Measurements from ENCODE around the gene CTSZ.

The CTSZ gene

GRCh38 chr20:59031564-59032022 is 24.5 kb upstream of the CTSZ start:
- DNase-seq (ENCODE audit: low spot score): no peak

GRCh38 chr20:59030911-59031563 is 24.0 kb upstream of the CTSZ start:
- no peak for DNase-seq (ENCODE audit: low spot score)

- no peak for DNase-seq (ENCODE audit: low spot score)
Measured at GRCh38 chr20:59028812-59029211, 21.8 kb upstream of the CTSZ start.

GRCh38 chr20:59027741-59028320 is 20.8 kb upstream of the CTSZ start:
- no peak for DNase-seq (ENCODE audit: low spot score)

- no peak for DNase-seq (ENCODE audit: low spot score)
Measured at GRCh38 chr20:59026904-59027740, 20.1 kb upstream of the CTSZ start.

- no peak for DNase-seq (ENCODE audit: low spot score)
Measured at GRCh38 chr20:59025511-59025910, 18.5 kb upstream of the CTSZ start.

GRCh38 chr20:59025086-59025485 is 18.0 kb upstream of the CTSZ start:
- DNase-seq (ENCODE audit: low spot score): no peak

- DNase-seq (ENCODE audit: low spot score): no peak
Measured at GRCh38 chr20:59024111-59024530, 17.1 kb upstream of the CTSZ start.

GRCh38 chr20:59023616-59024015 is 16.6 kb upstream of the CTSZ start:
- no peak for DNase-seq (ENCODE audit: low spot score)

- no peak for DNase-seq (ENCODE audit: low spot score)
Measured at GRCh38 chr20:59022754-59023153, 15.7 kb upstream of the CTSZ start.

- no peak for DNase-seq (ENCODE audit: low spot score)
Measured at GRCh38 chr20:59020938-59021551, 14.0 kb upstream of the CTSZ start.

GRCh38 chr20:59019217-59019616 is 12.2 kb upstream of the CTSZ start, which contains the start of gene TUBB1:
TSS of gene TUBB1 (plus strand) at chr20:59019429. CDS start at chr20:59019523, 94 bp downstream.
- DNase-seq (ENCODE audit: low spot score): no peak

- no peak for DNase-seq (ENCODE audit: low spot score)
Measured at GRCh38 chr20:59018817-59019216, 11.8 kb upstream of the CTSZ start.

GRCh38 chr20:59017493-59018231 is 10.6 kb upstream of the CTSZ start:
- DNase-seq (ENCODE audit: low spot score): no peak

- DNase-seq (ENCODE audit: low spot score): no peak
Measured at GRCh38 chr20:59016795-59017492, 9.9 kb upstream of the CTSZ start.

- no peak for DNase-seq (ENCODE audit: low spot score)
Measured at GRCh38 chr20:59015812-59016711, 9.0 kb upstream of the CTSZ start.

GRCh38 chr20:59015411-59015810 is 8.4 kb upstream of the CTSZ start:
- DNase-seq (ENCODE audit: low spot score): no peak

- no peak for DNase-seq (ENCODE audit: low spot score)
Measured at GRCh38 chr20:59014680-59015389, 7.8 kb upstream of the CTSZ start.

GRCh38 chr20:59013959-59014608 is 7.0 kb upstream of the CTSZ start:
- DNase-seq (ENCODE audit: low spot score): no peak
